IPS-18c (cell line): ENCODE results near the gene C12orf56.
"Not testable (repeated sequence)": the region's sequence is repeated elsewhere in the genome, so short reads cannot be mapped to it uniquely, and the experiment has no call there.

Experiments
- H3K4me3 ChIP-seq: 2 replicates; pipeline ENCODE4 v1.7.0; 2013; ENCODE audit warnings: low read depth, mild to moderate bottlenecking, low read length, moderate library complexity; ENCODE audit not compliant: insufficient read depth
- H3K9me3 ChIP-seq: one replicate; pipeline ENCODE4 v1.6.1; 2013; ENCODE audit warnings: mild to moderate bottlenecking, low read length, moderate library complexity; ENCODE audit not compliant: control insufficient read depth, insufficient read depth

Gene C12orf56

DNA sequence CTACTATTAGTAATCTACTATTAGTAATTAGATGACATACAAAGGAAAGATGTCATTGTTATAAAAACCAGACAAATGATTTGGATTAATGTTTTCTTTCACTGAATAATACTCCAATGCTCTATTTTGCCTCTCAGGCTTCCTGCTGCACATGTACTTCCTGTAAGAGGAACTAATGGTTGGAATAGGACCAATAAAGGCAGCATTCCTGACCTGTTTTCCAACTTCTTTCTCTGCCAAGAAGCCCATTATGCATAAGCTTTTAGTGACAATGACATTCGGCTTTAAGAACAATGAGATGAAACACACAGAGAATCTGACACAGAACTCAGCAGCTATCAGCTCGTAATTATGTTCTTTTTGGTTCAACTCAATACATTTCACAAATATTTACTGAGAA lies 5.2 kb upstream of the C12orf56 start:
- Histone ChIP-seq H3K4me3 (no peak overlapping the region), H3K9me3 (no peaks in the 10 kb centered on the region)

- H3K4me3 ChIP-seq: no peak overlapping the region
- H3K9me3 ChIP-seq: no peaks in the 10 kb centered on the region
These were observed 1.7 kb upstream of the C12orf56 start for GRCh38 chr12:64392221-64392620.

- no peak overlapping the region for H3K4me3 ChIP-seq
These were observed 1.4 kb downstream of the C12orf56 start for GRCh38 chr12:64389154-64389553.

GRCh38 chr12:64387197-64387816 lies 3.3 kb downstream of the C12orf56 start:
- no peaks in the 10 kb centered on the region for H3K9me3 ChIP-seq
- H3K4me3 ChIP-seq: no peak overlapping the region

More at GRCh38 chr12:64389154-64389553, 1.4 kb downstream of the C12orf56 start:
- no peaks in the 10 kb centered on the region for H3K9me3 ChIP-seq

GRCh38 chr12:64385468-64385867 lies 5.1 kb downstream of the C12orf56 start:
- no peaks in the 10 kb centered on the region for H3K9me3 ChIP-seq
- H3K4me3 ChIP-seq: no peak overlapping the region

DNA sequence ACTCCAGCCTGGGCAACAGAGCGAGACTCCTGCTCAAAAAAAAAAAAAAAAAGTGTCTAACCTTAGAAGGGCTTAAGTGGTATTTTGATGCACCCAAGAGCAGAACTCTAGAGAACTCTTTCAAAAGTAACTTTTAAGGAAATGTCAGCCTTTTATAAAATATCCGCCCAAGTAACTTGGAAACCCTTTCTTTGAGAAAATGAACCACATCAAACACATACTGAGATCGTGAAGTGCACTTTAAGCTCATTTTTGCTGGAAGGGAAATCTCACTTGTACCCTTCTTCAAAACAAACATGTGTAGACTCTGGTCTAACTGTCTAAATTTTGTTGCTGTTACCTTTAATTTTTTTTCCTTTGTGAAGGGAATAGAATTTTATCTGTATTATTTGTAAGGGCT lies 5.5 kb downstream of the C12orf56 start:
- Histone ChIP-seq H3K9me3 (no peaks in the 10 kb centered on the region), H3K4me3 (no peak overlapping the region)

- Histone ChIP-seq H3K9me3 (no peaks in the 10 kb centered on the region), H3K4me3 (no peak overlapping the region)
These were observed 6.9 kb downstream of the C12orf56 start for GRCh38 chr12:64383675-64384074.

- no peak overlapping the region for H3K4me3 ChIP-seq
- H3K9me3 ChIP-seq: no peaks in the 10 kb centered on the region
These were observed 27.7 kb downstream of the C12orf56 start for GRCh38 chr12:64362721-64363305.

- not testable (repeated sequence) for H3K9me3 ChIP-seq, H3K4me3 ChIP-seq
These were observed 29.4 kb downstream of the C12orf56 start for GRCh38 chr12:64361173-64361572.

DNA sequence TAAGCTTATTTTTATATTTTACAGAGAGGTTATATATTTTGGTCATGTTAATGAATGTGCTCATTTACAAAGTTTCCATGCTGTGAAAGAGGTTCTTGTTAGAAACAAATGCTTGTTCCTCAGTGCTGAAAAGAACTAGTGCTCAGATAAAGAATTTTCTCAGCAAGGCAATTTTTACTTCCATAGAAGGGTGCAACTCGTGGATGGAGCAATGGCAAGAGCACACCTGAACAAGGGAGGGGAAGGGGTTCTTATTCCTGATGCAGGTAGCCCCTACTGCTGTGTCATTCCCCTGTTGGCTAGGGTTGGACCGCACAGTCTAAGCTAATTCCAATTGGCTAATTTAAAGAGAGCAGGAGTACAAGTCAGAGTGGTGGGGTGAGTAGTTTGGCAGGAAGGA lies 34.3 kb downstream of the C12orf56 start:
- not testable (repeated sequence) for H3K9me3 ChIP-seq, H3K4me3 ChIP-seq

DNA sequence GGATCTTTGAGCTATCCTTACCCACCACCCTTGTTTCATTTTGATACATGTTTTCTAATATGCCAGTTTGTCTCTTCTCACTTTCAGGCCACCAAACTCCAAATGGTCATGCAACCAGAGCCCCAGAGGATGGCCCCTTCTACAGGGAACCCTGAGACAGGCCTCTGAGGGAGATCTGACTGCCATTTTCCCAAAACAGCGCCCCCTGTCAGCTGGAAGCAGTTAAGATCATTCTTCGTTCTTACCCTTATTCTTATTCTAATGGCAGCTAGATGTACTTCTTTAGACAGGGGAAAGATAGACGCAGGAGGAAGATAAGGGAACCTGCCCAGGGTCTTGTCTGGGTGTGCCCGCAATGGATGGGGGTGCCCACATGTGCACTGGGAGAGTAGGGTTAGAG lies 38.4 kb downstream of the C12orf56 start:
- Histone ChIP-seq H3K4me3 (no peak overlapping the region), H3K9me3 (no peaks in the 10 kb centered on the region)

GRCh38 chr12:64351265-64351664 lies 39.3 kb downstream of the C12orf56 start:
- Histone ChIP-seq H3K9me3 (no peaks in the 10 kb centered on the region), H3K4me3 (no peak overlapping the region)

GRCh38 chr12:64347630-64348029 lies 42.9 kb downstream of the C12orf56 start:
- no peak overlapping the region for H3K4me3 ChIP-seq
- peaks cover 2% of the 10 kb centered on the region for H3K9me3 ChIP-seq

GRCh38 chr12:64344631-64345030 lies 45.9 kb downstream of the C12orf56 start:
- not testable (repeated sequence) for H3K9me3 ChIP-seq, H3K4me3 ChIP-seq

- H3K4me3 ChIP-seq: not testable (repeated sequence)
These were observed 50.0 kb downstream of the C12orf56 start for GRCh38 chr12:64340546-64340945.

GRCh38 chr12:64335886-64336466 lies 54.6 kb downstream of the C12orf56 start:
- H3K9me3 ChIP-seq: no peaks in the 10 kb centered on the region
- no peak overlapping the region for H3K4me3 ChIP-seq

More at GRCh38 chr12:64340546-64340945, 50.0 kb downstream of the C12orf56 start:
- H3K9me3 ChIP-seq: not testable (repeated sequence)

GRCh38 chr12:64332938-64333337 lies 57.6 kb downstream of the C12orf56 start:
- Histone ChIP-seq H3K4me3 (no peak overlapping the region), H3K9me3 (no peaks in the 10 kb centered on the region)

- Histone ChIP-seq H3K4me3 (no peak overlapping the region), H3K9me3 (no peaks in the 10 kb centered on the region)
These were observed 58.3 kb downstream of the C12orf56 start for GRCh38 chr12:64332296-64332695.
